Measurements from ENCODE around the gene REC114.

REC114 gene

DNA sequence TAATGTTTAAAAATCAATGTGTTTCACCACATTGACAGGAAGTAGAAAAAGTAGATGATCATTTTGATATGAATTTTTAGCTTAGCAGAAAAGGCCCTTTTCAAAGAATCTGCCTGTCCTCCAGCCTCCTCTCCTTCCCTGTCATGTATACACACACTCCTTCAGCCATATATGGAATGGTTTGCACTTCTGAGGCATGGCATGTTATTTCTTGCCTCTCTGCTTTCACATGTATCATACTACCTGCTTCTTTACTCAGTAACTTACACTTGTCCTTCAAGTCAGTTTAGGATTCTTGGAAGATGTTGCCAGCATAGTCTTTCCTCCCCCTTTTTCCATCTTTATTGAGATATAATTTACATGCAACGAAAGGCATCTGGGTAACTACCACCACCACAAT is 79.0 kb downstream of the REC114 start:
- no peak for DNase-seq
- TF ChIP-seq, protein P1, sequence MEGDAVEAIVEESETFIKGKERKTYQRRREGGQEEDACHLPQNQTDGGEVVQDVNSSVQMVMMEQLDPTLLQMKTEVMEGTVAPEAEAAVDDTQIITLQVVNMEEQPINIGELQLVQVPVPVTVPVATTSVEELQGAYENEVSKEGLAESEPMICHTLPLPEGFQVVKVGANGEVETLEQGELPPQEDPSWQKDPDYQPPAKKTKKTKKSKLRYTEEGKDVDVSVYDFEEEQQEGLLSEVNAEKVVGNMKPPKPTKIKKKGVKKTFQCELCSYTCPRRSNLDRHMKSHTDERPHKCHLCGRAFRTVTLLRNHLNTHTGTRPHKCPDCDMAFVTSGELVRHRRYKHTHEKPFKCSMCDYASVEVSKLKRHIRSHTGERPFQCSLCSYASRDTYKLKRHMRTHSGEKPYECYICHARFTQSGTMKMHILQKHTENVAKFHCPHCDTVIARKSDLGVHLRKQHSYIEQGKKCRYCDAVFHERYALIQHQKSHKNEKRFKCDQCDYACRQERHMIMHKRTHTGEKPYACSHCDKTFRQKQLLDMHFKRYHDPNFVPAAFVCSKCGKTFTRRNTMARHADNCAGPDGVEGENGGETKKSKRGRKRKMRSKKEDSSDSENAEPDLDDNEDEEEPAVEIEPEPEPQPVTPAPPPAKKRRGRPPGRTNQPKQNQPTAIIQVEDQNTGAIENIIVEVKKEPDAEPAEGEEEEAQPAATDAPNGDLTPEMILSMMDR (IDR thresholded peaks at IDR 0.05; ENCODE audit: low read depth, low read length, missing control alignments): no peak
- H3K27me3 ChIP-seq (replicated peaks): no peaks in the 10 kb centered on the region
- in situ Hi-C loops (cut with HindIII; ENCODE audit: low pct_ligation_motif_present, low sequenced_read_pairs): no loop called here
- no peak overlapping the region for H3K27ac ChIP-seq
- no peaks in the 10 kb centered on the region for H3K36me3 ChIP-seq (replicated peaks)
- H3K4me3 ChIP-seq (ENCODE audit: low read depth, low read length): no peak overlapping the region

DNA sequence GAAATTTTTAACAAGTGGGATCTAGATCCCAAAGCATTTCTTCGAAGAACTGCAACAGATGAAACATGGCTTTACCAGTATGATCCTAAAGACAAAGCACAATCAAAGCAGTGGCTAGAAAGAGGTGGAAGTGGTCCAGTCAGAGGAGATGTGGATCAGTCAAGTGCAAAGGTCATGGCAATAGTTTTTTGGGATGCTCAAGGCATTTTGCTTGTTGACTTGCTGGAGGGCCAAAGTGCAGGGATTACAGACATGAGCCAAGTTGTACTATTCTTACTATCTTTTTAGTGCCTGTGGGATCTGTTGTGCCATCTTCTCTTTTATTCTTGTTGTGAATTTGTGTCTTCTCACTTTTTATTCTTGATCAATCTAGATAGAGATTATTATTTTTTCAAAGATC is 82.0 kb downstream of the REC114 start:
- in situ Hi-C loops (cut with HindIII; ENCODE audit: low pct_ligation_motif_present, low sequenced_read_pairs): no loop called here

DNA sequence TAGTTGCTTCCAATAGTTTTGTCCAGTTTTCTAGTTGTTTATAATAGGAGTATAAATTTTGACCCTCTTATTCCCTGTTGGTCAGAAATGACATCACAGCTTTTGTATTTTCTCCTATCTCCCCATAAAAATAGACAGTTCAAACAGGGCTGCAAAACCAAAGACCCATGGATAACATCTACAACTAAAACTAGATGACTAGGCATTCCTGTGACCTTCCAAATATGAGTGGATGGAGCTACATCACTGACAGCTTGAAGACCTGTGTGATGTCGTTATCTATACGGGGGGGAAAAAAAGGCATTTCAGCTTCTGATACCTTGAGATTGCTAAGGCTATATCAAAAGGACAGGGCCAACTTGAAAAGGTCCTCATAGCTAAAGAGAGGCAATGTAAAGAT is 84.6 kb downstream of the REC114 start:
- TF ChIP-seq, protein P1 (IDR thresholded peaks at IDR 0.05; ENCODE audit: low read depth, low read length, missing control alignments): no peak

More for the DNA sequence above, 82.0 kb downstream of the REC114 start:
- Histone ChIP-seq H3K27ac (no peak overlapping the region), H3K36me3 (replicated peaks) (no peaks in the 10 kb centered on the region), H3K27me3 (replicated peaks) (no peaks in the 10 kb centered on the region), H3K4me3 (ENCODE audit: low read depth, low read length) (no peak overlapping the region)
- DNase-seq: no peak
- TF ChIP-seq, protein P1 (IDR thresholded peaks at IDR 0.05; ENCODE audit: low read depth, low read length, missing control alignments): no peak

DNA sequence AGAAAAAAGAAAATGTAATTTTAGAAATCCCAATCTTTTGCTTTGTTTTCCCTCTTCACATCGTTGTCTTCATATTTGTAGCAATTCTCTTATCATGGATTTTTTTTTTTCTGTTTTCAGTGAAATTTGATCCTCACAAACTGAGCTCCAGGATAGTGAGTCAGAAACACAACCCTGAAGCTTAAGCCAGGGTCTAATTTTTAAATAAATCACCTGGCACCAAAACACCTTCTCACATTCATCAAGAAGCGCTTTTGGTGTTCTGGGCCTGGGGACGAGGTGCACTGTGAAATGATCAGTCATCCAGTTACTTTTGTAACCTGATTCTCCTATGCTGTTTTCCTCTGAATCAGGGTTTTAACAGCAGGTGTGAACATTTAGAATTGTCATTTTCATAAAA is 87.7 kb downstream of the REC114 start:
- DNase-seq: no peak
- TF ChIP-seq, protein P1 (IDR thresholded peaks at IDR 0.05; ENCODE audit: low read depth, low read length, missing control alignments): no peak
- in situ Hi-C loops (cut with HindIII; ENCODE audit: low pct_ligation_motif_present, low sequenced_read_pairs): no loop called here
- H3K36me3 ChIP-seq (replicated peaks): no peaks in the 10 kb centered on the region
- H3K27me3 ChIP-seq (replicated peaks): no peaks in the 10 kb centered on the region
- H3K27ac ChIP-seq: no peak overlapping the region
- no peak overlapping the region for H3K4me3 ChIP-seq (ENCODE audit: low read depth, low read length)

More for the DNA sequence above, 84.6 kb downstream of the REC114 start:
- no peak overlapping the region for H3K27ac ChIP-seq
- no peak for DNase-seq
- in situ Hi-C loops (cut with HindIII; ENCODE audit: low pct_ligation_motif_present, low sequenced_read_pairs): no loop called here
- no peaks in the 10 kb centered on the region for H3K27me3 ChIP-seq (replicated peaks)
- no peak overlapping the region for H3K4me3 ChIP-seq (ENCODE audit: low read depth, low read length)
- H3K36me3 ChIP-seq (replicated peaks): no peaks in the 10 kb centered on the region

DNA sequence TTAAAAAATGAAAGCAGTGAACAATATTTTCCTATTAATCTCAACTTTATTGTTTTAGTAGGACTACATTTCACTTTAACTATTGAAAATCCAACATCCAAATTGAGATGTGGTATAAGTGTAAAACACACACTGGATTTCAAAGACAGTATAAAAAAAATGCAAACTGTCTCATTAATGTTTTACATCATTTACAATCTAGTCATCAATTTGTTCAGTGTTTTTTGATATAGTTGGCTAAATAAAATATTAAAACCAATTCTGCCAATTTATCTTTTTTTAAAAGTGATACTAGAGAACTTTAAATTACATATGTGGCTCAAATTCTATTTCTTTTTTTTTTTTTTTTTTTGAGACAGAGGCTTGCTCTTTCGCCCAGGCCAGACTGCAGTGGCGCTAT is 95.2 kb downstream of the REC114 start:
- no peaks in the 10 kb centered on the region for H3K36me3 ChIP-seq (replicated peaks)
- DNase-seq: no peak
- H3K27me3 ChIP-seq (replicated peaks): no peaks in the 10 kb centered on the region
- TF ChIP-seq, protein P1 (IDR thresholded peaks at IDR 0.05; ENCODE audit: low read depth, low read length, missing control alignments): no peak
- H3K4me3 ChIP-seq (ENCODE audit: low read depth, low read length): no peak overlapping the region
- no peak overlapping the region for H3K27ac ChIP-seq
- in situ Hi-C loops (cut with HindIII; ENCODE audit: low pct_ligation_motif_present, low sequenced_read_pairs): no loop called here

DNA sequence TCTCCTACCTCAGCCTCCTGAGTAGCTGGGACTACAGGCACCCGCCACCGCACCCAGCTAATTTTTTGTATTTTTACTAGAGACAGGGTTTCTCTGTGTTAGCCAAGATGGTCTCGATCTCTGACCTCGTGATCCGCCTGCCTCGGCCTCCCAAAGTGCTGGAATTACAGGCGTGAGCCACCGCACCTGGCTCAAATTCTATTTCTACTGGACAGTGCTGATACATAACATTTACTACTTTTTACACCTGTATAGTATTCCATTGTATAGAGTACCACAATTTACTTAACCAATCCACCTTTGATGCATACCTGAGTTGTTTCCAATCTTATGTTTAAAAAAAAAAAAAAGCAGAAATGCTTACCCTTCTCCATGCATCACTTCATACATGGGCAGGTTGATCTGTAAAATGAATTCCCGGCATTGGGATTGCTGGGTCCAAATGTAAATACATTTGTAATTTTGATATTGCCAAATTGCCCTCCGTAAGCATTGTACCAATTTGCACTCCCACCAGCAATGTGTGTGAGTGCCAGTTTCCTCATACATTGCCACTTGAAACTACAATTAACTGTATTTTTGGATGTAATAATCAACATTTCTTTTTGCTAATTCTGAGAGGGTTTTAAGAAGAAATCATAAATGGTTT is 95.7 kb downstream of the REC114 start:
- Histone ChIP-seq H3K36me3 (replicated peaks) (no peaks in the 10 kb centered on the region), H3K27me3 (replicated peaks) (no peaks in the 10 kb centered on the region), H3K4me3 (ENCODE audit: low read depth, low read length) (no peak overlapping the region), H3K27ac (no peak overlapping the region)
- TF ChIP-seq, protein P1 (IDR thresholded peaks at IDR 0.05; ENCODE audit: low read depth, low read length, missing control alignments): no peak
- no peak for DNase-seq
- in situ Hi-C loops (cut with HindIII; ENCODE audit: low pct_ligation_motif_present, low sequenced_read_pairs): no loop called here
